HG02870 (cell line): Measurements from ENCODE around the gene STMN1.

Source experiments
- ATAC-seq: cut with Tn5 transposase; IDR thresholded peaks from one replicate; pipeline ENCODE4 v1.9.1; 2021; ENCODE audit warnings: mild to moderate bottlenecking, moderate library complexity; ENCODE audit not compliant: unreplicated experiment

STMN1 gene

DNA sequence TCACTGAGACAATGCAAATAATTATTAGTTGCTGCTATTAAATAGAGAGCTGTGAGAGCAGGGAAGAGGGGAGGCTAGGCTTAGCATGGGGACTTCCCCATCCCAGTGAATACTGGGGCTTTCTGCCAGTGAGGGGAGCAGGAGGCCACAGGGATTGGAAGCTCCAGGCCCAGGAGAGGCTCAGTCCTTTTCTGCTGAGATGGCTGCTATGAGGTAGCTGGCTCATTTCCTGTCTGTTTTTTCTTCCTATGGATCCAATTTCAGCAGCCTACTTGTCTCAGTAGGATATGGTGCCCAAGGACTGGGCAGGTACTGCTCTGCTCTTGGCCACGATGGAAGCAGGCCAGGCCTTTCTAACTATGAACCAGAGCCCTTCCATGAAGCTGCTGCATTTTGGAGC, 10.0 kb downstream of the STMN1 start:
- no peak for ATAC-seq

DNA sequence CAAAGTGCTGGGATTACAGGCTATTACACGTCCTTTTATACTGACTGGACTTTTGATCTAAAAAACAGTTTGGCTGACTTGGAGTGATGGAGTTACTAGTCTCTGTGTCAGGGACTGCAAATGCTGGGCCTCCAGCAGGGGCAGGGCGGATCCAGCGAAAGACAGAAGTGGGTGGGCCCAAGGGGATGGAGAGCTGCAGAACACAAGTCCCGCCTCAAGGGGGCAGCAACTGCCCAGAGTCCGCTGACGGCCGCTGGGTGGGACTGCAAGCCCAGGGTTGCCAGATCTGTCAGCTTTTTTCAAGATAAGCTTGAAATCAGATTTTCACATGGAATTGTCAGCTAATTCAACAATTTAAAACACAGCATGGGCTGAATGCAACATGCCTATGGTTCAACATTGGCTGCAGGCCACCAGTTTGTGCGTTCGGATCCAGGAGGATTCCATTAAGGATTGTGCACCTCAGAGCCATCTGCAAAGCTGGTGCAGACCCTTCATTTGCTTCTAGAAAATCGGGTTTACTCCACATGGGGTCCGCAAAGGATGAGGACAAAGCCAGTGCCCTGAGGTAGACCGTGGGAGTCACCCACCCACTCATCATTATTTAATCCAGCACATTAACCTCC, 10.7 kb downstream of the STMN1 start:
- peak; percentile 74 for ATAC-seq

DNA sequence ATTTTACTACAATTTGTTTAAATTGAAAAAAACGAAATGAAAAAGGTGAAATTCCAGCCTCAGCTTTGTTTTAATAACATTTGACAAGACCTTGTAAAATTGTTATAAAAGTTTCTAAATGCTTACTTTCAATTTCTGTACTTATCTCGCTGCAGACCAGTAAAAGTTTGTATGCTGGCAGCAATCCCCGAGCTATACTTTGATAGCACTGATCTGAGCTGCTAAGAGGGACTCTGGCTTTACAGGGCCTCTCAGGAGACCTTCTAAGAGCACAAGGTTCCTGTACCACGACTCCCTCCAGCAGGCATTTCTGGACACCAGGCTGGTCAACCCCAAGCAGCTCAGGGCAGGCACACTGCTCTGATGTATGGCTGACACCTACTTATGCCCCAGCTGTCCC, 13.1 kb downstream of the STMN1 start:
- ATAC-seq, result no peak

DNA sequence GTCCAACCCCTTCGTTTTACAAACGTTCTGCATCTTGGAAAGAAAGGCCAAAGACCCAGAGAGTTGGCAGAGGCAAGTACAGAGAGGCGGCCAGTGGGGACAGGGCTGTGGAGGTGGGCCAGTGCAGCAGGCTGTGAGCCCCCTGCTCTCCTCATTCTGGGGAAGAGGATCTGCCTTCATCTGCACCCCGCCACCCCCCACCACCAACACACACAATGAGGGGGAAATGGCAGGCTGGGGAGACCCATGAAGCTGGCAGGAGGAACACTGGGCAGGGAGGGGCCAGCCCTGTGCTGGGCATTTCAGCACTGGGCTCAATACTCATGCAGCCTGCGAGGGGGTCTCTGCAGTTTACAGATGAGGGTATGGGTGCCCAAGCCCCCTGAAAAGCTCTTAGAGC, 14.6 kb downstream of the STMN1 start:
- no peak for ATAC-seq

DNA sequence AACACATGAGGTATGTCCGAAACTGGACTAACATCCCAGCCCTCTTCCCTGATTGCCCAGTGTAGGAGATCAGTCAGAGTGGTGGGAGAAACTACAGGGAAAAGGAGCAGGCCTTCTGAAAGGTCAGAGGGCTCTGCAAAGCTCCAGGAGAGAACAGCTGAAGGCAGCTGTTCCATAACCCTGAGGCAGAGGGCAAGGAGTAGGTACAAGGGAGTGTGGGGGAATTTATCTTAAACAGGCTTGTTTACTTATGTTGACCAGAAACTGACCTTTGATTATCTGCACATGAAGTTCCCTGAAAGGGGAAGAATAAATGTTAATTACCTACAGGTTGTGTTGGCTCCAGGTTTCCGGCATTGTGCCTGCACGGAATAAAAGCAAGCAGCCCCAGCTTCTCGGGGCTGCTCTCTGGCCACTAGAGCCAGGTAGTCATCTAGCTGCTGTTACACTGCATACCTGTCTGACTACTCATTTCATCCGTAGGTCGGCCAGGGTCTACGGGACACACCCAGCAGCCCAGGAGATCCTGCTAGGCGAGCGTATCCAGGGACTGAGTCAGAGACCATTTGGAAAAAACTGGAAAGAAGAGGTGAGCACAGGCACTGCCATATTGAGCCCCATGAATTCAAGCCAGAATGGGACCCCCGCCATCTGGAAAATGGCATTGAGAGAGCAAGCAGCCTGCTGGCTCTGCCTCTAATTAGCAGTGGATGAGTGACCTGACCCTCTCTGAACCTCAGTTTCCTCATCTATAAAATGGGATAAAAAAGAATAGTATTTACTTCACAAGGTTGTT, 15.8 kb downstream of the STMN1 start:
- no peak for ATAC-seq

DNA sequence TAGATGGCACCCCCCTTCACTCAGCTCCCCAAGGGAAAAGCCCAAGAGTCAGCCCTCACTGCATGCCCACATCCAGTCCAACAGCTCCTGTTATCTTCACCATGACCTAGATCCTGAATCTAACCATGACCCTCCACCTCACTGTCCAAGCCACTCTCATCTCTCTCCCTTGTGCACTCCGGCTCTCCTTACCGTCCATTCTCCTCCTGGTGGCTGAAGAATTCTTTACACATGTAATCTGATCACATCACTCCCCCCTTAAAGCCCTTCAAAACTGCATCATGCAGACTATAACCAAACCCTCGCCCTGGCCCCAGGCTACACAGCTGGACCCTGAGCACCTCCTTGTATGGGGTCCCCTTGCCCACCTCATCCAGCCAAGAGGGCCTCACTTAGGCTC, 16.7 kb downstream of the STMN1 start:
- no peak for ATAC-seq

DNA sequence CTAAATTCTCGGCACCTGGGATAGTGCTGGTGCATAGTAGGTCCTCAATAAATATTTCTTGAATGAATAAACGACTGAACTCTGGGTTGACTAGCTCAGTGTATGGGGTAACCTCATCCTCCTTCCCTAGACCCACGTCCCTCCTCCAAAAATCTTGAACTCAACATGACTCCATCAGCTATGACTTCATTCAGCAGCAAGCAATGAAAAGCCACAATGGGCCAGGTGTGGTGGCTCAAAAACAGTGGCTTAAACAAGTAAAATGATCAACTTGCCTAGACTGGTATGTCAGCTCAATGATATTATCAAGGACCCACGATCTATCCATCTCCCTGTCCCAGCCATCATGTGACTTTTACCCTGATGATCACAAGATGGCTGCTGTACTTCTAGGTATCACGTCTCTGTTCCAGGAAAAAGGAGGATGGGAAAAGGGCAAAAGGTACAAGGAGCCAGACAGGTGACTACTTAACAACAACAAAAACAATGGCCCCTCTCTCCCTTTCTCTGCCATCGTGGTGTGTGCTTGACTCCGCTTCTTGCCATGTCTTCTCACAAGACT, 17.7 kb downstream of the STMN1 start:
- ATAC-seq, result no peak

DNA sequence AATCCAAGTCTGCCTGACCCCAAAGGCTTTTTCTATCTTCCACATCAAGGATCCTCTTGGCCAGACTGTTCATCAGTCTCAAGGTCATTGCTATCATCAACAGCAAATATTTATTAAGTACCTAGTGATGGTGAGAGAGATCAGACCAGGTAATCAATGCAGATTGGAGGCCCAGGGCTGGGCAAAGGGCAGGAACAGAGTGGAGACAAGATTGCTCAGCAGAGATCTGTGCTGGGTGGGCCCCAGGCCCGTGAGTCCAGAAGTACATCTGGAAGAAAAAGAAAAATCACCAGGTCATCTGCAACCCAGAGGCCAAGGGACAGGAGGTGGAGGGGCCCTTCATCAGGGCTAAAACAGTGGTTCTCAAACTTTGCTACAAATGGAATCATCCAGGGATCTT, 20.6 kb downstream of the STMN1 start:
- ATAC-seq, result no peak

DNA sequence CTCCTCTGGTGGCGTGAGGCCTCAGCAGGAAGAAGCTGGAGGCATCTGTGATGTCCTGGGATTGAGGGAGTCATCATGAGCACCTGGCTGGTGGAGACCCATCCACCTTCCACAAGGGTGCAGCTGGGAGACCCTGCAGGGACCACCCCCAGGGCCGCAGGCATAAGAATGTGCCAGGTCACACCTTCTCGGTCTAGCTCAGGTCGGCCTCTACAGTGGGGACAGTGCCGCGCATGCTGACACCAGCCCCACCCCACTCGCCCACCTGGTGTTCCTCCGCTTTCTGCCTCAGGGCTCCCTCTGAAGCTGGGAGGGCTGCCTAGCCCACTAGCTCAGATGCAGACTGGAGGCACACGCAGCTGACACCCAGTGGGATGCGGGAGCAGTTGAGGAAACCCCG, 25.0 kb downstream of the STMN1 start:
- no peak for ATAC-seq

DNA sequence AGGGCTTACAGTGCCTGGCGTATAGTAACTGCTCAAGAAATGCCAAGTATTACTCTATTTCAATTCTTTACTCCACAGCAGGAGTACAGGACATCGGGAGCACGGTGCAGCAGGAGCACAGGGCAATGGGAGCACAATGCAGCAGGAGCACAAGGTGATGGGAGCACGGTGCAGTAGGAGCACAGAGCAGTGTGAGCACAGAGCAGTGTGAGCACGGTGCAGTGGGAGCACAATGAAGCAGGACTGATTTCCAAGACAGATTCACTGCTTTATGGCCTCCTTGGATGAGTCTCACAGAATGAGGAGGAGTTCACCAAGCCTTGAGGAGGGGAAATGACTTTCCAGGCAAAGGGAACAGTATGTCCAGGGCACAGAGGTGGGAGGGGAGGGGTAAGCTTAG, 25.7 kb downstream of the STMN1 start:
- no peak for ATAC-seq

DNA sequence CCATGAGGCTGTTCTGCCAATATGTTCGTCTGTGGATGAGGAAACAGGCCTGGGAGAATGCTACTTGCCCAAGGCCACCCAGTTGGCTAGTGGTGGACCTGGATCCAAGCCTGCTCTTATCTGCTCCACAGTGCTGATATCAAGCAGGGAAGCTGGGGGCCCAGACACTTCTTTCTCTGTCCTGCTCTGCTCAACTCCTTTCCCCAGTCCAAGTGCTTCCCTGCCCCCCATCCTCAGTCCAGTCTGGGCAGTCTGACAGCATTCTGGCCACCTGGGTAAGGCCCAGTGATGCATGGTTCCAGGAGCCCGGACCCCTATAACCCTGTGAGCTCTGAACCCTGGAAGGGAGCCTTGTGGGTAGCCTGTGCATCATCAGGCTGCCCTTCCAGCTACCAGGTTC, 26.5 kb downstream of the STMN1 start:
- no peak for ATAC-seq

DNA sequence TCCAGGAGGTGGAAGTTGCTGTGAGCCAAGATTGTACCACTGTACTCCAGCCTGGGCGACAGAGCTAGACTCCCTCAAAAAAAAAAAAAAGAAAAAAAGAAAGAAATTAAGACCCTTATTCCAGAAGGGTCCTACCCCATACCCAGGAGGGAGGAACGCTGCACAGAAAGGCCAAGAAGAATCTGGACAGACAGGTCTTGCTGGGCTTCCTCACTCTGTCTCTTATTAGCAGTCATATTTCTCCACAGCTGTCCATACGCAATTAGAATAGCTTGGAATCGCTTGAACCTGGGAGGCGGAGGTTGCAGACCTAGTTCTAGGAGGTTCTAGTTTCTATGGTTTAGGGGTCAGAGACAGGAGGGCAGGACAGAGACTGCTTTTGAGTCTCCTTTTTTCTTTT, 27.5 kb downstream of the STMN1 start:
- no peak for ATAC-seq

DNA sequence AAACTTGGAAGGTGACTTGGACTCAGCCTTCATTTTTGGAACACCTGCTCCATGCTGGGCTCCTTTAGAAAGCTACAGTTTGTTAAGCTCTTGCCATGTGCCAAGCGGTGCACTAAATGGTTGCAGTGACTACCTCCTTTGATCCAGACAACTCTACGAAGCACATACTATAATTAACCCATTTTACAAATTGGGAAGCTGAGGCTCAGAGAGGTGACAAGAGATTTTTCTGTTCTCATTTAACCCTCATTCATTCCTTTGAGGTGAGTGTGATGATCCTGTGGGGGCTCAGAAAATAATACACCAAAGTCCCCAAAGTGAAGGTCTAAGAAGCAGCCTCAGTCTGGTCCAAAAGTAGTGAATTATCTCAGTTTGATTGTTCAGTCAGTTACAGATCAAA, 29.1 kb downstream of the STMN1 start:
- no peak for ATAC-seq

DNA sequence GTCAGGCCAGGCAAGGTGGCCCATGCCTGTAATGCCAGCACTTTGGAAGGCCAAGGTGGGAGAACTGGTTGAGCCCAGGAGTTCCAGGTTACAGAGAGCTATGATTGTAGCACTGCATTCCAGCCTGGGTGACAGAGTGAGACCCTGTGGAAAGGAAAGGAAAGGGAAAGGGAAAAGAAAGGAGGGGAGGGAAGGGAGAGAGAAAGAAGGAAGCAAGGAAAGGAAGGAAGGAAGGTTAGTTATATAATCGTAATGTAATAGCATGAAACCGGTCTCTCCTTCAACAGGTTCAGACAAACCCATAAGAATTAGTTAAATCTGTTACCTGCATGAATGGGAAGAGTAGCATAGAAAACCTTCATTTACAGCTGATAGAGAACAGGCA, 29.5 kb downstream of the STMN1 start:
- no peak for ATAC-seq

DNA sequence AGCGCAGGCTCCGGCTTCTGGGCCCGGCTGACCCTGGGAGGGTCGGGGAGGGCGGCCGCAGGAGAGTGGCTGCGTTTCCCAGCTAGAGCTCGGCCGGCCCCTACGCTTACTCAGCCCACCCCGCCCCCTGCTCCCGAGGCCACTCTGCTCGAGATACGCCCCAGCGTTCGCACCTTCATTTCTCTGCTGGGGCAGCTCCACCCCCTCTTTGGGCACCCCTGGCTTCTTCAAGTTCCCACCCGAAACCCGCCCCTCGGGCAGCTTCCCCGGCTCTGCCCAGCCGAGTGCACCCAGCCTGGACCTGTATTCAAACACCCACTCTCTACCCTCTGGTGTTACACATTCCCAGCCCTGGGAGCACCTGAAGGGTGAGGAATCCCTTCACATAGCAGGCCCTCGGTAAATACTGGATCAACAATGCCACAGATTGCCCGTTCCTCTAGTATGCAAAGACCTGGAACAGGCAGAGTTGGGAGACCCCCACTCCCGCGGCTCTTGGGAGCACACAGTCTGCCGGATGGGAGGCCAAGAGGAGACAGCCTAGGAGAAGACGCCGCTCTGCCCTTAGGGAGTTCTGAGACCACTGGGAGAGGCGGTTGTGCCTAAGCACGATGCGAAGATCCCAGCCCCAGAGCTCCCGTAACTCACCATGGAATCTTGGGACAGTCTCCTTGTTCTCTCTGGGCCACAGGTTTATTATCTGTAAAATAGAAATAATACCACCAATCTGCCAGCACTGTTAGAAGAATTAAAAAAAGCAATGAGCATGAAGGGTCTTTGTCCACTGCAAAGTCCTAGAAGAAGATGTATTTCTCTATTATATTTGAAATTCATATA, 30.1 kb downstream of the STMN1 start:
- ATAC-seq, result peak; percentile 17

DNA sequence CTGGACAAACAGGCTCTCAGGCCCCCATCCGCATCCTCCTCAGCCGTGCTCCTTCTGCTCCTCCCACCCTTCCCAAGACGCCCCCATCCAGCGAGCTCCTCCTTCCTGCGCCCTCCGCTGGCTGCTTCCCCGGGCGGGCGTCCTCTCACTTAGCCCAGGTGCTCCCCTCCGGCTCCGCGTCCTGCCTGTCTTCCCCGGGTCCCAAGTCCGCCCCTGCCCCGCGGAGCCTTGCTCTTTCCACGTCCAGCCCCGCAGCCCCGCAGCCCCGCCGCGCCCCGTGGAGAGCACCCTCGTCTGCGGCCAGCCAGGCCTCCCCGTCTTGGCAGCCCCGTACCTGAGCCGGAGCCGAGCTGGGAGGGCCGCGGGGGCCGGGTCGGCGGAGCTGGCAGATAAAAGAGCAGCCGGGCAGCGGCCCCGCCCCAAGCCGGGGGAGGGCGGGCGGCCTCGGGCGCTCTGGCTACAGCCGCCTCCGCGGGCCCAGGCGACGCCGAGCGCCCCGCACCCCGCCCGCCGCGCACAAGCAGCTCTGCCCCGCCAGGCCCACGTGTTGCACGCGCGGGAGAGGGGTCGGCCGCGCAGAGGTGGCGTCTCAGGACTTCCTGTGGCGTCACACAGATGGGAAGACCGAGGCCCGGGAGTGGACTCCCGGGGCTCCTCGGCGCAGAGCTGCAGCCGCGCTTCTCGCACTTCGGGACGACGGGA, 30.9 kb downstream of the STMN1 start, which contains the start of gene PAQR7:
Gene PAQR7, minus strand, starts transcription at position 555 of the 702 bp plus-strand sequence. CDS start 11,869 bp downstream, outside the sequence.
- ATAC-seq, result peak; percentile 44

DNA sequence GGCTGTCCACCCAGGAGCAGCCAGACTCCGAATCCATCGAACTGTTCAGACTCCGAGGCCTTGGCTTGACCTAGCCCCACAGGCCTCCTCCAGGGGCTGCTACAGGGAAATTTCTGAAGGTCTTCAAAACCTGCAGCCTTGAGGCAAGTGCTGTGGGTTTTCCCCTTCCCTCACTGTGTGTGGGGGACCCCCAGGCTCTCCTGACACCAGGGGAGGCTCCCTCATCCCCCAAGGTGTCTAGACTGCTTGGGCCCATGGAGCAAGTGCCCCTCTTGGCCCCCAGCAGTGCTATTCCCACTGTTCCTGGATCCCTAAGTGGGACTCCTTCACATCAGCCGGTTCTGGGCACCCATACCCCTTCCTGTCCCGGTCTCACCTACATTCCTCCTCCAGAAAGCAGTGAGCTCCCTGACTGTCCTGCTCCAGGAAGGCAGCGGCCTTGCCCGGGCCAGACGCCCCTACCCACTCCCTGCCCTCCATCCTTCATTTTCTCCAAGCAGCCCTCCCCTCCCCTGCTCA, 31.5 kb downstream of the STMN1 start:
- no peak for ATAC-seq

DNA sequence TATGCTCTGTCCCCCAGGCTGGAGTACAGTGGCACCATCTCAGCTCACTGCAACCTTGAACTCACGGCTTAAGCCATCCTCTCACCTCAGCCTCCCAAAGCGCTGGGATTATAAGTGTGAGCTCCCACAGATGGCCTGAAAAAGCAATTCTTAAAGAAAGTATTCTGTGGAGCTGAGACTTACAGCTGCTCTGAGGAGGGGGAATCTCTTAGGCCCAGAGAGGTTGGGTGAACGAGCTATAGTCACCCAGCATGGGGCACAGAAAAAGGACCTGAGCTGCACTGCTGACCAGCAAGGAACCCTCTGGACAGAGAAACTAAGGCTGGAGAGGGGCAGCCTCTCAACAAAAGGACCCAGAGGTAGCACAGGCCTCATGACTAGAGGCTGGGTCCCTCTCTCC, 32.0 kb downstream of the STMN1 start:
- ATAC-seq, result no peak

DNA sequence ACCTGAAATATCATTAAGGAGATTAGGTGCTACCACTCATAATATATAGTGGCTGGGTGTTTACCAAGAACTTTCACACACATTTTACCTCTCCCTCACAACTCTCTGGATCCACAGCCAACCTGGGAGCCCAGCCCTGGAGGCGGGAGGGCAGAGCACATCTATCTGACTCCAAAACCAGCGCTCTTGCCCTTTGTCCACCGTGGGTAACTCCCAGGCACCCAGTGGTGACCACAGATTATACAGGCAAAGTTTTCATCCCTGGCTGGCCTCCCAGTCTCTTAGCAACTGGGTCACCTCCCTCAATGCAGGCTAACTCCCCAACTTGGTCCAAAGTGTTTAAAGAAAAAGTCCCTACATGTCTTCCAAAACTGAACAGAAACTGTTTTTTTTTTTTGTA, 33.1 kb downstream of the STMN1 start:
- ATAC-seq, result no peak

DNA sequence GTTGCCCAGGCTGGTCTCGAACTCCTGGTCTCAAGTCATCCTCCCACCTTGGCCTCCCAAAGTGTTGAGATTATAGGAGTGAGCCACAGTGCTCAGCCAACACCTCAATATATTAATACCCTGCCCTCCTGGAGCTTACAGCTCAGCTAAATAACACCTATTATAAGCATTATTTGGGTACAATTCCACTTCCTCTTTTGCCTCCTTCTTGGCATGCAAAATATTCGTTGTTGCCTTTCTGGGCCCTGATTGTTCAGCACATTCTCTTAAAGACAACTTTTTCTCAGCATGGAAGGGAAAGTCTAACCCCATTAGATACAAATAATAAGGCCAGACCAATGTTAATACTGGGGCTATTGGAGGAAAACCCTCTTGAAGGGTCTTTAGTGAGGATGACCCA, 33.5 kb downstream of the STMN1 start:
- ATAC-seq, result no peak
